Measurements from ENCODE around the gene LRIG1.

LRIG1 gene

GRCh38 chr3:66416556-66417304 is 84.1 kb downstream of the LRIG1 start:
- no peak for DNase-seq

GRCh38 chr3:66415867-66416428 is 84.9 kb downstream of the LRIG1 start:
- no peak for DNase-seq

- no peak for DNase-seq
Observed at GRCh38 chr3:66414846-66415245, 86.0 kb downstream of the LRIG1 start.

- DNase-seq = no peak
Observed at GRCh38 chr3:66413151-66413751, 87.6 kb downstream of the LRIG1 start.

GRCh38 chr3:66411961-66412887 is 88.6 kb downstream of the LRIG1 start:
- DNase-seq = no peak

- DNase-seq = no peak
Observed at GRCh38 chr3:66411474-66411873, 89.3 kb downstream of the LRIG1 start.

- no peak for DNase-seq
Observed at GRCh38 chr3:66410976-66411375, 89.8 kb downstream of the LRIG1 start.

GRCh38 chr3:66409771-66410754 is 90.8 kb downstream of the LRIG1 start:
- no peak for DNase-seq

- peak; percentile 38 to 41 for DNase-seq
Observed at GRCh38 chr3:66407611-66408218, 93.1 kb downstream of the LRIG1 start.

- no peak for DNase-seq
Observed at GRCh38 chr3:66406831-66407610, 93.8 kb downstream of the LRIG1 start.

- DNase-seq = no peak
Observed at GRCh38 chr3:66406163-66406562, 94.7 kb downstream of the LRIG1 start.

GRCh38 chr3:66405701-66406091 is 95.1 kb downstream of the LRIG1 start:
- DNase-seq = no peak

GRCh38 chr3:66404903-66405700 is 95.7 kb downstream of the LRIG1 start:
- DNase-seq = no peak

- DNase-seq = no peak
Observed at GRCh38 chr3:66404197-66404596, 96.6 kb downstream of the LRIG1 start.

GRCh38 chr3:66403323-66403990 is 97.4 kb downstream of the LRIG1 start:
- DNase-seq = no peak

- no peak for DNase-seq
Observed at GRCh38 chr3:66402596-66403290, 98.1 kb downstream of the LRIG1 start.

GRCh38 chr3:66401675-66402491 is 98.9 kb downstream of the LRIG1 start:
- no peak for DNase-seq

GRCh38 chr3:66401157-66401550 is 99.7 kb downstream of the LRIG1 start:
- DNase-seq = no peak
